Measurements from ENCODE around the gene MEN1.
A peak's percentile ranks its signal among the peaks of the same experiment; 100 is the strongest.

MEN1 gene

DNA sequence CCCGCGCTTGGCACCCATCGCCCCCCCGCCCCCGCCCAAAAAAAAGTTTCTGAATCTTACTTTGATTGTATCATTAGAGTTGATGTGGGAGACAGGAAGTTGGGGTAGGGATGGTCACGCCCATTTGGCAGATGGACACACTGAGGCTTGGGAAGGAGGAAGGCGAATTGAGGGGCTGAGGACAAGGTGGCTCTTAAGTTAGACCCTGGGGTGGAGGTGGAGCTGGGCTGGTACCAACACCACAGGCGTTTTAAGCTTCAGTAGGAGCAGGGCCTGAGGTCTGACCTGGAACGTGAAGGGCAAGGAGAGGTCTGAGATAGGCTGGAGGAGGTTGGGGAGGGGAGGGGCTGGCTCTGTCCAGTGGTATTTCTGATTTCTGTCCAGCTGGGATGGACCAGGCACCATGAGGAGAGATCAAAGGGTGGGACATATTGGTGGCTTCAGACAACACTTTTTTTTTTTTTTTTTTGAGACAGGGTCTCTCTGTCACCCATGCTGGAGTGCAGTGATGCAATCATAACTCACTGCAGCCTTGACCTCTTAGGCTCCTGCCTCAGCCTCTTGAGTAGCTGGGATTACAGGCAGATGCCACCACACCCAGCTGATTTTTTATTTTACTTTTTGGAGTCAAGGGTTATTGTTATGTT lies 34.9 kb upstream of the MEN1 start:
- DNase-seq = no peak

DNA sequence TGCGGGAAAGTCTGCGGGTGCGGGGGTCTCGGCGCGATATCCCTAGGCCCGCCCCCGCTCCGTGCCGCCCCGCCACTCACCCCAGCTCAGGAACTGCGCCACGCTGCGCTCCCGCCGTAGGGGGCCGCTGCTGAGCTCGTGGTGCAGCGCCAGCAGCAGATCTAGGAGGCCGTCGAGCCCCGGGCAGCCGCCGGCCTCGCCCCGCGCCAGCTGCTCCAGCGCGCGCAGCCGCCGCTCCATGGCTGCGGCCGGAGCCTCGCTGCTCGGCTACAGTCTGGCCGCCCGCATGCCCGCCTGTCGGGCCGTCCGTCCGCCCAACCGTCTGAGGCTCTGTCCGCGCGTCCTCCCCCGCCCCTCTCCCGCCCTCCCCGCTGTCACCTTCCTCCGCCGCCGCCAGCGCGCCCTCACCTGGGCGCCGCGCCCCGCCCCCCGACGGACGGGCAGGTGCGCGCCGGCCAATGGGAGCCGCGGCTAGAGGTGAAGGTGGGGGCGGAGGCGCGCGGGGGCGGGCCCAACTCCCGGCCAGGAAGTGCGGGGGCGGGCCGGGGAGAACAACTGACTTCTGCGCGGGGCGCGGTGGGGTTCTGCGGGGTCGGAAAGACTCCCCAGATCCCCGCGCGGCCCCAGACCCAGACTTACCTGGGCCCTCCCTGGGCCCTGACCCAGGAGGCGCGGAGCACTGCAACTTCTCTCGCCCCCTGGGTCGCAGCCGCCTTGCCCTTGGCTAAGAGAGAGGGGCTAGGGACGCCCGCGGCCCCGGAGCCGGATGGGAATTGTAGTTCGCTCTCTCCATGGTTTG lies 34.2 kb upstream of the MEN1 start, which contains the start of gene CDC42BPG:
Gene CDC42BPG, minus strand, starts transcription at position 324 of the 799 bp plus-strand sequence. Its CDS starts 84 bp downstream, at position 240.
- peak; percentile 77 for DNase-seq

DNA sequence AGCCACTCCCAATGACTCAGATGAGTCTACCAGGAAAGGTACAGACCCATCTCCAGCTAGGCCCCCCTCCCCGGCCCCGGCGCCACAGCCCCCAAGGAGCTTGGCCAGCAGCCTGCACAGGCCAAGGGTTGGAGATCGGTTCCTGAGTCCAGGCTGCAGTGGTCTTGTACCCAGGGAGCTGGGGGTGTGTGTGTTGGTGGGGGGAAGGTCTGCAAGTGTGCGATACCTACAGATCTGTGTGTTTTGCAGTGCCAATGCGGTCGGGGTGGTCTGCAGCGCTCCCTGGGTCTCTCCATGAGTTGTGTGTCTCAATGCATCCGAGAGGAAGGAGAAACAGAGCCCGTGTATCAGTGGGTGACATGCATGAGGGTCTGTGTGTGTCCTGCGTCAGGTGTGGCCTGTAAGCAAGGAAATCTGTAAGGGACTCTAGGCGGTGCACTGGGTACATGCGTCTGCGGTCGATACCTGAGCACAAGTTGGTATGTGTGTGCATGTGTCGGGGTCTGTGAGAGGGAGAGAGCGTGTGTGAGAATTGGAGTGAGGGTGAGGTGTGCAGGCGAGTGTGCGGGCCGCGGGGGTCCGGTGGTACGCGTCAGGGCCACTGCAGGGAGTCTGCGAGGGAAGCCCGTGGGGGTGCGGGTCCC lies 33.5 kb upstream of the MEN1 start:
- no peak for DNase-seq

DNA sequence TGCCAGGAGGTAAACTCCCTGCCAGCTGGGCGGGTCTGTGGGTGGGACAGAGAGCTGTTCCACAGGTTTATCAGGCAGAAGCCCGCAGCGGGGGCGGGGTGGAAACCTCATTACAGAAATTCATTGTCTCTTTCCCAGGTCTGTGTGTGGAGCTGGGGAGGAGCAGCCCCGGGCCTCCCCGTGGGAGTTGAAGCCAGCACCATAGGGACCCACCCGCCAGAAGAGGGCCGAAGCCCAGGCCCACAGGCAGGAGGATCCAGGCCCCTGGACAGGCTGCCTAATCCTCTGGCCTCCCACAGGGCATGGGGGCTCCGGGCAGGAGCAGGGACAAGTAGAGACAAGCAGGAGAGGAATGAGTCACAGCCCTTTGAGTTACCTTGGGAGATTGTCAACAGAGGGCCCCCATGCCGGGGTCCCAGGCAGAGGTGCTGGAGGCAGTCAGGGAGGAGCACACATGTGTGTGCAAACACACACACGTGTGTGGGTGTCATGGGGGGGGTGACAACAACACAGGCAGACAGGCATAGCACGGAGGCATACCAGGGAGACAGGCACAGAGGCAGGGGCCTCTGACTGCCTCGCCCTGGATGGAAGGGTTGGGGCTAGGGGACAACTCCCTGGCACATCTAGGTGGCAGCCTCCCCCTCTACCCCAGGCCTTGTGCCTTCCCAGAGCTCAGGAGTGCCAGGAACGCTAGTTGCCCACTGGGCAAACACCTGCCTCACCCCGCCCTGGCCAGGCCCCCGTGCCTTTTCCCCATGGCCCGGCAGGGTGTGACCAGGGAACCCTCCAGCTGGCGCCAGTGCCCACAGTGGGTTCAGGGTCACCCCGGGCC lies 32.7 kb upstream of the MEN1 start:
- no peak for DNase-seq

DNA sequence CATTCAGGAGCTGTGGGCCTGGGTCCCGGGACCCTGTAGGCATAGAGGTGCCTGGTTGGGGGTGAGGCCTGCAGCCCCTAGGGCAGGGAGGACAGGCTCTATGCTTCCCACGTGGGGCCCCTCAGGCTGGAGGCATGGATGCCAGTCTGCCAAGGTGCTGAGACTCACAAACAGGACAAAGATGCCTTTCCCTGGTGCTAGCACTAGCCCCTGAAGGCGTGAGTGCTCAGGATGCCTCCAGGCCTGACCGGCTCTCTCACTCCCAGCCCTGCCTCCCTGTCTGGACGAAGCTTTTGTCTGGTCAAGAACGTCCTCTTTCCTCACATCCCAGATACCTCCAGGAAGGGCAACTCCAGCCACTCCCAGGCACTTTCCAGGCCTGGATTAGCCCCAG lies 32.0 kb upstream of the MEN1 start:
- no peak for DNase-seq

DNA sequence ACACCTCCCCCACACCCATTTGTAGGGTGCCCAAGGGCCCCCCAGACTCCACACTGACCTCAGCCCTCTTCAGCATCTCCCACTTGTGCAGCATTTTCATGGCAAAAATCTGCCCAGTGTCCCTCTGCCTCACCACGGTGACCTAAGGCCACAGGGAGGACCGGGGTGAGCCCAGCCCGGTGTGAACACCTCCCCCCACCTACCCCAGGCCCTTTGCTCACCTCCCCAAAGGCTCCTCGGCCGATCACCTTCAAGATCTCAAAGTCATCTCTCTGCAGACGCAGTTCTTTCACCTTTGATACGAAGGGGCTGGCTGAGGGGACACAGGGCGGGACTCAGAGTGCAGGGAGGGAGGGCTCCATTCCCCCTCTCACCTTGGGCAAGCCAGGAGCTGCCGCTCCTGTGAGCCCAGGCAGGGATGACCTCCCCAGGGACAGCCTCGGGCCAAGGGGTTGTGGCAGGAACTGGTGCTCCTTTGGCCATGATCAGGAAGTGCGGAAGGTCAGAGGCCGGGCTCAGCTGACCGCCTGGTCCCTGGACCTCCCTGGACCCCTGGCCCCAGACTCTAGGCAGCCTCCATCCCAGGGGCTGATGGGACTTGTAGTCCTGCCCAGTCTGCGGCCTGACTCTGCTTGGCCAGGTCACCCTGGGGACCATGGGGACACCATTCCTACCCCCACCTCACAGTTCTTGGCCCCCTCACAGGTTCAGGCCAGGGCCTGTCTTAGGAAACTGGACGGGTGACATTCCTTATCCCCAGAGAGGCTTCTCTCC lies 31.4 kb upstream of the MEN1 start:
- DNase-seq = no peak

DNA sequence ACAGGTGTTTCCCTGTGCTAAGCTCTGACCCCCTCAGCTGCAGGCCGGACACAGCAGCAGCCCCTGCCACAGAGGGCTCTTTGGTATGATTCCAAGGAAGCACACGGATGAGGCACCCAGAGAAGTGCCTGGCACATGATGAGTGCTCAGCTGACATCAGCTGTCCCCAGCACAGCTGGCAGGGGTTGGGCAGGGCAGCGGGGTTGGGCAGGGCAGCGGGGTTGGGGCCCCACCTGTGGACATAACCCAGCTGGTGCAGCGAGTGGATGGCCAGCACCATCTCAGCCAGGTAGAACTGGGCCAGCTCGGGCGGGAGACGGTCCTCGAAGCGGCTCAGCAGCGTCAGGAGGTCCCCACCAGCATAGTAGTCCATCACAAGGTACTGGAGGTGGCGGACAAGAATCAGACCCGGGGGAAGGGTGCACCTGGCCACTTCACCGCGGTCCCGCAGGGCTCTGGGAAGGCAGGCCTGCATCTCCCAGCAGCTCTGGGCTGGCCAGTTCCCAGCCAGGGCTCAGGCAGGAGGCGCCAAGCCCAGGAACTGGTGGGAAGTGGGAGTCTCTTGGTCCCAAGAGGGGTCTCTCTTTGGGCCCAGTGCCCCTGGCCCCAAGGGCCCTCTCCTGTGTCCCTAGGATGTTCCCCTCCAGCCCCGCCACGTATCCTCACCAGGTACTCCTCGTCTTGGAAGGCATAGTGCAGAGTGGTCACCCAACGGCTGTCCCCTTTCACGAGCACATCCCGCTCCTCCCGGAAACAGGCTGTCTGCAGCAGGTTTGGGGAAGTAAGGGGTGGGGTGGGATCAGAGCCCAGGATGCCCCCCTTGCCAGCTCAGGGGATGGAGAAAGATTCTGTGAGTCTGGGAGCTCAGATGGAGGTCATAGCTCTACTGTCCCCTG lies 29.8 kb upstream of the MEN1 start:
- no peak for DNase-seq

DNA sequence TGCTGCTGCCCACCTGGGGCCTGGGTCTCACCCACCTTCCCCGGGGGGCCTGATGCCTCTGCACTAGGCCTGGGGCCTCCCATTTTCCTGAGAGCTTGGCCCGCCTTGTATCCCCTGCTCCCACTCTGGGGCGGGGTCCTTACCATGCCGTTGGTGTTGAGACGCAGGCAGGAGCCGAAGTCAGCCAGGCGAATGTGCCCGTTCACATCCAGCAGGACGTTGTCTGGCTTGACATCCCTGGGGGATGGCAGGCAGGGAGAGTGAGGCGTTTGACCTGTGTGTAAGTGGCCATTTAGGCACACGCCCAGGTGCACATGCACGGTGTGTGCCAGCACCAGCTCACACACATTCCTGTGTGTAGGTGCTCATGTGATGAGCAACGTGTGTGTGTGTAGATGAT lies 29.0 kb upstream of the MEN1 start:
- no peak for DNase-seq

DNA sequence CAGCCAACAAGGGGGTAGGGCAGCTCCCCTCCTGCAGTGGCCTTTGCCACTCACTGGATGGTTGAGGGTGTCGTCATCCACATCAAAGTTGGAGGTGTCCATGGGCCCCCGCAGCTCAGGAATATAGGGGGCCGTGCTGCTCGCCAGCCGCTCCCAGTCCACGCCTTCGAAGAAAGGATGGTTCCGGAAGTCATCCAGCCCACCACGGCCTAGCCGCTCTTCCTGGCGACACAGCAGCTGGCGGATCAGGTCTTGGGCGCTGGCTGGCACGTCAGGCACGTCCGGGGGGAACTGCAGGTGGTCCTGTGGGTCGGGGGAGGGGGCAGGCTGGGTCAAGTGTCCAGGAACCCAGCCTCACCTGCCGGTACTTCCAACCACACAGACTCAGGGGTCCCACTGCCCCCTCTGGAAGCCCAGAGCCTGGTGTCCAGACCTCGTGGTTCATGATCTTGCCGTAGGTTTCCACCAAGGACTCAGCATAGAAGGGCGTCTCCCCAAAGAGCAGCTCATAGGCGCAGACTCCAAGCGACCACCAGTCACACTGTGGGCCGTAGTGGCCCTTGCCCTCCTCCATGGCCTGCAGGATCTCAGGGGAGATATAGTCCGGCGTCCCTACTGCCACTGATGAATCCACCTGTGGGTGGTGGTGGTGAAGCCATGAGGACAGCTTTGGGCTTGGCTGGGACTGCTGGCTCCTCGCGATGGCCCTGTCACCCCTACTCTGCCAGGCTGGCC lies 28.4 kb upstream of the MEN1 start:
- DNase-seq = no peak

DNA sequence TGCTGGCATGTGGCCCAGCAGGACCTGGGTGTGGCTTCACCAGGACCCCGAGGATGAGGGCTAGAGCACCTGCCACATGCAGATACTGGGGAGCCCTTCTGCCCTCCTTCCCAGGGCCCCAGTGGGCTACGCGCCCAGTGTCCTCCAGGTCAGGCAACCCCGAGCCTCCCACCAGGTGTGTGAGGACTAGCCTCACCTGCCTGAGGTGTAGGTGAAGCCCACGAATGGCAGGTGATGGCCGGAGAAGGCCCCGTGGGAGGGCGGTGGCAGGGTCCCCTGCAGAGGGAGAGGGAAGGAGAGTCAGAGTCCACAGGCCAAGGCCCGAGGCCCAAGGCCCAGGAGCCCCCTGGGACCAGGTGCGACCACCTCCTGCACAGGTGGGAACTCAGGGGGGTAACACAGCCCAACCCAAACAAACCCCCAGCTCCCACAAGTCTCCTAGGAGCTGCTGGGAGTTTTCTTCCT lies 27.6 kb upstream of the MEN1 start:
- DNase-seq = no peak

DNA sequence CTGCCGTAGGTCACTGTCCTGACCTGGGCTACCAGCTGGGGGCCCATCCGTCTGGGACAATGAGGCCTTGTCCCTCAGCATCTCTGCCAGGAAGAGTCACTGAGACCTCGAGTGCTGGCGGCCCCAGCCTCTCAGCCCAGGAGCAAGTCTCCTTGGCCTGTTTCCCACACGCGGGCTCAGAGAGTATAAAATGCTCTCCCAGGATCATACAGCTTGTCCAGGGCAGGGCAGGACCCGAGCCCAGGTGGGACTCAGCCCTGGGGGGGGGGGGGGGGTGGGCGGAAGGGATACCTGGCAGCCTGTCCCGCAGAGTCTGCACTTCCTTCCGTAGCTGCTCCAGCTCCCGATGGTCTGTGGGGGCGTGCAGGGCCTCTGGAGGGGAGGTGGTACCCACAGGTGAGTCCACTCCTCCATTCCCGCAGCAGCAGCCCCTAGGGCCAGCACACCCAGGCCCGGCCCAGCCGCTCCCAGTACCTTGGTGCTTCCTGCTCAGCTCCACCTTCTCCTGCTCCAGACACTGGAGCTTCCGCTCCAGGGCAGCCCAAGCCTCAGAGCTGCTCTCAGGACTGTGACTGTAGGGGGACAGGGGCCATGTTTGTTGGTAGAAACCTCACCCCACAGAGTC lies 26.2 kb upstream of the MEN1 start:
- DNase-seq = no peak

DNA sequence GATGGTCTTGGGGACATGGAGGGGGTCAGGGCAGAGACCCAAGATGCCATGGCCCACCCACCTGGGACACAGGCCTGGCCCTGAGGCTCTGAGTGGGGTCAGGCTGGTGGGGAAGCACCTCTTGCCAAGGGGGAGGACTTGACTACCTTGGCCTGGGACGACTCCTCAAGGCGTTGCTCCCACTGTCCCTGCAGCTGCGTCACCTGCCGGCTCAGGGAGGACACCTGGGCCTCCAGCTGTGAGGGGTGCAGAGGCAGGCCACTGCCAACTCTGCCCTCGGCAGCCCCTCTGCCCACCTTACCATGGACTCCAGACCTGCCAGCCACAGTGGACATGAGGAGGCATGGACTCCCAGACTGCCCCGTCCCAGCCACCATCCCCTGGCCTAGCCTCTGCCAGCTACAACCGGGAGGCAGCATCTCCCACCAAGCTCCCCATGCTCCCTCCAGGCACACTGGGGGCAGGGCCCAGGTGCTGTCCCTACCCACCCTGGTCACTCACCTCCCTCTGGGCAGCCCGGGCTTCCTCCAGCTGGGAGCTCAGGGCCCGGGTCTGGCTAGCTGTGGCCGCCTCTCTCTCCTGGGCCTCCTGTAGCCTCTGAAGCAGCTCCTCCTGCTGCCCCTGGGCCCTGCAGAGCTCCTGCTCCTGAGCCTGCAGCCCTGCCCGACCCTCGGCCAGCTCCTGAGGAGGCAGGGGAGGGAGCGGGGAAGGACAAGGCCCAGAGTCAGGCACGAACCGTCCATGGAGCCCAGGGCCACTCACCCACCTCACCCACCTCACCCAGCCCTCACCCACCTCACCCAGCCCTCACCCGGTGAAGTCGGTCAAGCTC lies 25.5 kb upstream of the MEN1 start:
- no peak for DNase-seq

DNA sequence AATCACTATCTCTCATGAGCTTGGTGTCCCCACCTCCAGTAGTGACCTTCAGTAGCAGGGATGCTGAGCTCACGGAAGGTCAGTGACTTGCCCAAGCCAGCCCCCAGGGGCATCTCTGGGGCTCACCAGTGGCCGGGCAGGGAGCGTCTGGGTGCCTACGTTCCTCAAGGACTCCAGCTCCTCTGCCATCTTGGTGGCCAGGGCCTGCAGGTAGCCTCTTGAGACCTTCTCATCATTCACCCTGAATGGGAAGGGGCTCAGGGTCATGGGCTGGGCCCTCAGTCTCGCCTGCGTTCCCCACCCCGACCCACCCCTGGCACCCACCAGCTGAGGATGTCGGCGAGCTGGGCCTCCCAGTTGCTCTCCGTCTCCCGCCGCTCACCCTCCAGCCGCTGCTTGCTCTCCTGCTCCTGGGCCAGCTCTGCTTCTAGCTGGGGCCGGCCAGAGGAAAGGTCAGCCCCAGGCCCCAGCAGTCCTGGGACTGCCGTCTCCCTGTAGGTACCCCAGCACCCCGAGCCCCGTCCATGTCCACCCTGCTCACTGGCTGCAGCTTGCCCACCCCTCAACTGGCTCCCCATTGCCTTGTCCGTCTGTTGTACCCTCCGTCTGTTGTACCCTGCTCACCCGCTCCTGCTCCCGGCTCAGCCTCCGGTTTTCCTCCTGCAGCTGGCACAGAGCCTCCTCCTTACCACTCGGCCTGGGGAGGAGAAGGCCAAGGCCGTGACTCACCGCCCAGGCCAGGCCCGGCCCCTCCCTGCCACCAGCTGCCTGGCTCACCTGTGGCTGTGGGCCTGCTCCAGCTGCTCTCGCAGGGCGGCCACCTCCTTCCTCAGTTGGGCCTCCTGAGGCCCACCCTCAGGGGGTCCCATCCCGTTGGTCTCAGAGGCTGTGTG lies 24.6 kb upstream of the MEN1 start:
- no peak for DNase-seq

DNA sequence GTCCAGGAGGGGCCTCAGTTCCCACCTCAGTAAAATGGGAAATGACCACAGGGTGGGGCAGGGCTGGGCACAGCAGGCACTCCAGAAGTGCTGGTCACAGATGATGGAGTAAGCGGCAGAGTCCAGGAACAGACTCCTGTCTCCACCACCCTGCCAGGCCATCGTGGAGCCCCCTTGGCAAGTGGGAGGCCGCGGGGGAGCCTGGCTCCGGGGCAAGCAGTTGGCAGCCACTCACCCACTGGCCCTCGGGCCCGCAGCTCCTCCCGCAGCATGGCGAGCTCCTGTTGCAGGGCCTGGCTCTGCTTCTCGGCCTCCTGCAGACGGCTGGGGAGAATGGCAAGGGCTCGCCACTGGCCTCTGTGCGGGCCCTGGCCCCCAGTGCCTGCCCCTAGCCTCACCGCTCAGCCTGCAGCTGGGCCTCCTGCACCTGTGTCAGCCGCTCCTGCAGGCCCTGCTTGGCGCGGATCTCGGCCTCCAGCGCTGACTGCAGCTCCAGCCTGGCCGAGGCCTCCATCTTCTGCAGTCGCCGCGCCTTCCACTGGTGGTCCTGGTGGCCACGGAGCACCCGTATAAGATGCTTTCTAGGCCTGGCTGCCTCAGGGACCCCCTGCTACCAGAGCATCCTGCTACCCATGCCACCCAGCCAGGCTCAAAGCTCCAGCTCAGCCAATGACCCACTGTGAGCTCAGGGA lies 23.8 kb upstream of the MEN1 start:
- no peak for DNase-seq

DNA sequence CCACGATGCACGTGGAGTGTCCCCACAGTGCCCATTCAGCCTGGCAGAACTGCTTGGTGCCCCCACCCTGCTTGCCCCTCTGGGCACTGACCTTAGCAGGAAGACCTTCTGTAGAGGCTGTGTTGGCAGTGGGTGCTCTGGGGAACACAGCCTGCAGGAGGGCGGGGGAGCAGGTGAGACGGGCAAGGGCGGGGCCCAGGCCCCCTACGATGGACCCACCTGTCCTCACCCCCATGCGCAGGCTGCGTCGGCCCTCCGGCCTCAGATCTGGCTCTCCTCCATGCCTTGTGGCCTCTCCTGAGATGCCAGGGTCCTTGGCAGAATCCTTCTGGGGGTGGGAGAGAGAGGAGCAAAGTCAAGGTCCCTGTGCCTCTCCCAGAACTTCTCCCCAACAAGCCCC lies 23.2 kb upstream of the MEN1 start:
- no peak for DNase-seq

DNA sequence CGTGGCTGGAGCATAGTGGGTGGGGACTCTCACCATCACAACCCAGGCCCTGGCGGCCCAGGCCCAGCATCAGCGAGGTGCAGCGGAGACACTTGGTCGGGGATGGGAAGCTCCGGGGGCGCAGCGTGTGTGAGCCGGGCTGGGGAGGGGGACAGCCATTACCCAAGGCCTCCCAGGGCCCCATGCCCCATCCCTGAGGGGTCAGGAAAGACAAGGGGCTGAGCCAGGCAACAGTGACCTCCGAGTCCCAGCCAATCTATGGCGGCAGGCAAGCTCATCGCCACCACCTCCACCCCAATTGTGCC lies 22.8 kb upstream of the MEN1 start:
- DNase-seq = no peak

DNA sequence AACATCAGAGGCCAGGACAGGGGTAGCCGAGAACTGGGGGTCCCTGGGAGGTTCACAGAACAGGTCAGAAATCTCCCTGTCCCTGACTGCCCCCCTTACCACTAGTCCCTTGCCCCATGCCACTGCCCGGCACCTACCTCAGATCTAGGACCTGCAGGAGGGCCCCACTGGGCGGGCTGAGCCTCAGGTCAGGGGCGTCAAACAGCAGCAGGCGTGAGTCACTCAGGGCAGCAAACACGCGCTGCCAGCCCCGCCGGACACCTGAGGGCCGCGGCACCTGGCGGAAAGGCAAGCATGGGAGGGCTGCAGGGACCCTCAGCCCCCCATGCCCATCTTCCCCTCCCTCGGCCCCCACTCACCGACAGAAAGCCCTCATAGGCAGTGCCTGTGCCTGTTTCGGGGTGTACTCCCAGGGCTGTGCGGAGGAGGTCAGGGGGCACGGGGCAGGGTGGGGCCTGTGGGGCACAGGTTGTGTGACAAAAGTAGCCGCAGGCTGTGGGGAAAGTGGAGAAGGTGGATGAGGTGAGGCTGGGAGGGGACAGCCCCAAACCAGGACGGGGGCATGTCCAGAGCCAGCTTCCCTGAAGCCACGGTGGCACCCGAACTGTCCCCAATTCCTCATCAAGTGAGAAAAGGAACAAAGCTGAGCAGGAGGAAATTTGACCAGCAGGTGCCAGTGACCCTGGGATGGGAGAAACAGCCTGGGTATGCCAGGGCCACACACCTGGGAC lies 22.3 kb upstream of the MEN1 start:
- no peak for DNase-seq
